K562 (cell line): ENCODE measurements around the gene NUAK1.

Experiments
- CTCF ChIP-seq, 3 experiments: IDR thresholded peaks in 2 of 3; conservative IDR thresholded peaks in 1 of 3; 2 replicates each; pipeline ENCODE4 v1.5.1; 2011 to 2012; ENCODE audit warnings: low read length in 3 of 3, mild to moderate bottlenecking in 3 of 3, control low read depth in 2 of 3, improper control_type of control experiment in 1 of 3, inconsistent platforms in 1 of 3, low read depth in 1 of 3, mixed read lengths in 1 of 3, moderate library complexity in 1 of 3; ENCODE audit not compliant: insufficient read depth in 2 of 3
- DIDO1 ChIP-seq: fragments of 450-650 bp; IDR thresholded peaks from 2 replicates; pipeline ENCODE4 v1.6.1; 2016; ENCODE audit warnings: low read depth, missing biosample characterization, missing genetic modification characterization
- FOSL1 ChIP-seq: fragments of 200-800 bp; sonication (Bioruptor generic); conservative IDR thresholded peaks from 2 replicates; pipeline ENCODE4 v1.6.1; 2016; ENCODE audit warnings: missing genetic modification characterization, missing compliant biosample characterization
- HDAC2 ChIP-seq: fragments of 450-650 bp; IDR thresholded peaks from 2 replicates; pipeline ENCODE4 v1.6.1; 2016; ENCODE audit warnings: mild to moderate bottlenecking
- ZBTB7A ChIP-seq: IDR thresholded peaks from 2 replicates; pipeline ENCODE4 v1.6.1; 2011; ENCODE audit warnings: low read depth, mild to moderate bottlenecking, low read length, moderate library complexity, borderline replicate concordance; ENCODE audit not compliant: control insufficient read depth
- ZFP36 ChIP-seq: fragments of 150-350 bp; IDR thresholded peaks from 2 replicates; pipeline ENCODE4 v1.6.1; 2018; ENCODE audit warnings: low read length, low read depth; ENCODE audit not compliant: partially characterized antibody
- TF ChIP-seq, protein P1 (sequence below): fragments of 250-450 bp; sonication (Bioruptor Pico); IDR thresholded peaks from 2 replicates; pipeline ENCODE4 v1.5.0; 2021

- no peak for TF ChIP-seq FOSL1
- no peak for TF ChIP-seq ZFP36
- TF ChIP-seq, protein P1, sequence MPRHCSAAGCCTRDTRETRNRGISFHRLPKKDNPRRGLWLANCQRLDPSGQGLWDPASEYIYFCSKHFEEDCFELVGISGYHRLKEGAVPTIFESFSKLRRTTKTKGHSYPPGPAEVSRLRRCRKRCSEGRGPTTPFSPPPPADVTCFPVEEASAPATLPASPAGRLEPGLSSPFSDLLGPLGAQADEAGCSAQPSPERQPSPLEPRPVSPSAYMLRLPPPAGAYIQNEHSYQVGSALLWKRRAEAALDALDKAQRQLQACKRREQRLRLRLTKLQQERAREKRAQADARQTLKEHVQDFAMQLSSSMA (CRISPR knock-in tag) = no peak
- TF ChIP-seq ZBTB7A = no peak
- TF ChIP-seq CTCF (IDR thresholded peaks at IDR 0.05 in 2 of 3, conservative IDR thresholded peaks at IDR 0.05 in 1 of 3; ENCODE audit: insufficient read depth in 2 of 3, low read depth in 1 of 3, low read length in 3 of 3) = no peak
- TF ChIP-seq DIDO1 (tag) = no peak
- no peak for TF ChIP-seq HDAC2
Observed at GRCh38 chr12:106141003-106141402, 2.2 kb upstream of the NUAK1 start.
